Kidney (tissue), 14 donors: Measurements from ENCODE around the gene CASTOR1. TPM values are rescaled to one million over a fixed set of nuclear protein-coding genes. Genes with fewer than 3 reads are reported as not detected.

ENCODE experiments used
- DNase-seq, 5 donors: peaks; one replicate each; pipeline ENCODE4 v3.0.0-alpha.2; 2013 to 2020
- FAIRE-seq: peaks from 2 replicates; lab custom pipeline; 2012; peaks lifted over from hg19 to GRCh38; lab: Jason Lieb, UNC
- H3K27ac ChIP-seq, 2 donors: one replicate each; pipeline ENCODE4 v1.7.0; 2013; ENCODE audit warnings: low read depth in 2 of 2, low read length in 2 of 2, inconsistent platforms in 1 of 2
- H3K27me3 ChIP-seq: one replicate; pipeline ENCODE4 v1.7.1; 2013; ENCODE audit warnings: low read length, inconsistent platforms; ENCODE audit not compliant: control insufficient read depth, insufficient read depth
- H3K36me3 ChIP-seq, 3 donors: one replicate each; pipeline versions ENCODE4 v1.7.0 to v1.7.1; 2013; ENCODE audit warnings: low read length in 3 of 3, control low read depth in 1 of 3, inconsistent platforms in 1 of 3; ENCODE audit not compliant: insufficient read depth in 3 of 3, control insufficient read depth in 2 of 3
- H3K4me1 ChIP-seq, 3 donors: one replicate each; pipeline versions ENCODE4 v1.7.0 to v1.7.1; 2013; ENCODE audit warnings: low read length in 3 of 3, inconsistent platforms in 1 of 3, low read depth in 1 of 3; ENCODE audit not compliant: control insufficient read depth in 2 of 3, insufficient read depth in 2 of 3
- H3K4me3 ChIP-seq, 3 donors: one replicate each; pipeline versions ENCODE4 v1.7.0 to v1.8.1; 2013; ENCODE audit warnings: low read length in 3 of 3, control low read depth in 1 of 3, inconsistent platforms in 1 of 3
- H3K9ac ChIP-seq, 3 donors: one replicate each; pipeline versions ENCODE4 v1.7.0 to v1.7.1; 2013; ENCODE audit warnings: low read length in 3 of 3, control low read depth in 1 of 3, inconsistent platforms in 1 of 3
- H3K9me3 ChIP-seq, 3 donors: one replicate each; pipeline versions ENCODE4 v1.7.0 to v1.7.1; 2013; ENCODE audit warnings: low read length in 3 of 3, control low read depth in 1 of 3, inconsistent platforms in 1 of 3; ENCODE audit not compliant: control insufficient read depth in 2 of 3, insufficient read depth in 1 of 3
- CTCF ChIP-seq: IDR thresholded peaks from 3 replicates; pipeline ENCODE4 v1.5.1; 2012; ENCODE audit warnings: mild to moderate bottlenecking, moderate library complexity, borderline replicate concordance; ENCODE audit not compliant: insufficient read depth; ENCODE audit errors: extremely low read depth
- intact Hi-C: fragments of 100-400 bp; cut with DNase I; formaldehyde crosslinking; loops from one replicate; pipeline ENCODE4 v1.11.1; 2022
- polyA plus RNA-seq: library from polyadenylated mRNA; stranded (reverse); fragments of 350-450 nt; fragmentation: Illumina TruSeq; extraction: RNeasy Lipid Tissue Mini Kit (QIAGEN cat#74804); gene quantifications from one replicate; pipeline ENCODE4 v1.2.3, GENCODE V29; 2014; ENCODE audit warnings: low read depth, low replicate concordance; ENCODE audit not compliant: insufficient read depth
- total RNA-seq: library from RNA; stranded (reverse); fragmentation: NEBNext Ultra II Directional; extraction: Animal tissue kit (Norgen Biotek cat#: 25700); gene quantifications from one replicate; pipeline ENCODE4 v1.2.1, GENCODE V29; 2021
- donor health status: control.
- donor health status: control.
- donor health status: control.
- donor health status: control.
- donor health status: control.
- donor health status: DM: yes; HTN: yes; CAD: no.
- donor health status: Normal renal cell carcinoma (clear cell type).

The CASTOR1 gene
- total and polyA plus RNA-seq, 2 donors from 2014 or later: 16.5 to 71.7 TPM

GRCh38 chr22:30238661-30239487 is 50.4 kb downstream of the CASTOR1 start:
- Histone ChIP-seq H3K9me3 (no peaks in the 10 kb centered on the region), H3K36me3 (no peaks in the 10 kb centered on the region), H3K4me3 (no peak overlapping the region), H3K4me1 (peaks cover 8 to 15% (median 13%) of the 10 kb centered on the region in 3 donors), H3K27me3 (no peaks in the 10 kb centered on the region), H3K27ac (no peak overlapping the region), H3K9ac (no peak overlapping the region)
- no peak for TF ChIP-seq CTCF
- DNase-seq (peak; percentile 76 to 92 (median 83)), FAIRE-seq (no peak)
- intact Hi-C loops: no loop called here

- Histone ChIP-seq H3K4me3 (no peak overlapping the region), H3K4me1 (peaks cover 8 to 15% (median 13%) of the 10 kb centered on the region in 3 donors), H3K9me3 (no peaks in the 10 kb centered on the region), H3K27ac (no peak overlapping the region), H3K9ac (no peak overlapping the region), H3K27me3 (no peaks in the 10 kb centered on the region), H3K36me3 (no peaks in the 10 kb centered on the region)
- no peak for FAIRE-seq
- DNase-seq: no peak
- intact Hi-C loops: no loop called here
- no peak for TF ChIP-seq CTCF
Observed at GRCh38 chr22:30238136-30238535, 51.2 kb downstream of the CASTOR1 start.

- no peaks in the 10 kb centered on the region for H3K27me3 ChIP-seq
- no peaks in the 10 kb centered on the region for H3K36me3 ChIP-seq
- TF ChIP-seq CTCF: no peak
- no peaks in the 10 kb centered on the region for H3K9me3 ChIP-seq
- H3K27ac ChIP-seq: no peak overlapping the region
- H3K4me1 ChIP-seq: peaks cover 8 to 15% (median 13%) of the 10 kb centered on the region in 3 donors
- no peak overlapping the region for H3K4me3 ChIP-seq
- DNase-seq: no peak
- intact Hi-C loops: no loop called here
- no peak for FAIRE-seq
- H3K9ac ChIP-seq: no peak overlapping the region
Observed at GRCh38 chr22:30236875-30237274, 52.4 kb downstream of the CASTOR1 start.
